Thoracic aorta (tissue), 2 donors: ENCODE data around the gene ZNF268. TPM values are rescaled to one million over a fixed set of nuclear protein-coding genes. Genes with fewer than 3 reads are reported as not detected.

Source experiments
- ATAC-seq: fragments of 150-250 bp; one replicate; pipeline ENCODE4 v1.8.0; 2017; ENCODE audit warnings: low read depth; ENCODE audit not compliant: insufficient number of reproducible peaks, low FRiP score
- DNase-seq: peaks from one replicate; pipeline ENCODE4 v3.0.0-alpha.2; 2020; ENCODE audit warnings: low spot score
- H3K27ac ChIP-seq, 2 donors: fragments of 200-600 bp; sonication (generic); 1 replicate in 1 of 2; 2 replicates in 1 of 2; pipeline ENCODE4 v1.5.1; 2016; ENCODE audit warnings: mild to moderate bottlenecking in 2 of 2, moderate library complexity in 2 of 2
- H3K27me3 ChIP-seq: fragments of 200-600 bp; sonication (generic); replicated peaks from 2 replicates; pipeline ENCODE4 v1.6.0; 2016; ENCODE audit warnings: mild to moderate bottlenecking; ENCODE audit not compliant: insufficient read depth
- H3K36me3 ChIP-seq: fragments of 200-600 bp; sonication (generic); one replicate; pipeline ENCODE4 v1.5.1; 2016
- H3K4me1 ChIP-seq, 2 donors: fragments of 200-600 bp; sonication (generic); 1 replicate in 1 of 2; 2 replicates in 1 of 2; pipeline versions ENCODE4 v1.5.1 to v1.6.0; 2016; ENCODE audit warnings: low read depth in 2 of 2, mild to moderate bottlenecking in 1 of 2; ENCODE audit not compliant: control insufficient read depth in 1 of 2
- H3K4me3 ChIP-seq: fragments of 200-600 bp; sonication (generic); 2 replicates; pipeline ENCODE4 v1.5.1; 2016; ENCODE audit warnings: mild to moderate bottlenecking
- H3K9me3 ChIP-seq: fragments of 200-600 bp; sonication (generic); 2 replicates; pipeline ENCODE4 v1.5.1; 2016
- CTCF ChIP-seq: fragments of 200-600 bp; sonication (generic); IDR thresholded peaks from one replicate; pipeline ENCODE4 v1.5.1; 2019; ENCODE audit warnings: antibody characterized with exemption
- total RNA-seq, 2 donors: library from RNA; depleted of rRNA; stranded (reverse); fragments of >200 nt; gene quantifications; one replicate each; pipeline versions ENCODE4 v1.1.0 to v1.2.3, GENCODE V29; 2016

Gene ZNF268
- total RNA-seq, result 10 to 100 TPM; 21.3 to 25.5 TPM

DNA sequence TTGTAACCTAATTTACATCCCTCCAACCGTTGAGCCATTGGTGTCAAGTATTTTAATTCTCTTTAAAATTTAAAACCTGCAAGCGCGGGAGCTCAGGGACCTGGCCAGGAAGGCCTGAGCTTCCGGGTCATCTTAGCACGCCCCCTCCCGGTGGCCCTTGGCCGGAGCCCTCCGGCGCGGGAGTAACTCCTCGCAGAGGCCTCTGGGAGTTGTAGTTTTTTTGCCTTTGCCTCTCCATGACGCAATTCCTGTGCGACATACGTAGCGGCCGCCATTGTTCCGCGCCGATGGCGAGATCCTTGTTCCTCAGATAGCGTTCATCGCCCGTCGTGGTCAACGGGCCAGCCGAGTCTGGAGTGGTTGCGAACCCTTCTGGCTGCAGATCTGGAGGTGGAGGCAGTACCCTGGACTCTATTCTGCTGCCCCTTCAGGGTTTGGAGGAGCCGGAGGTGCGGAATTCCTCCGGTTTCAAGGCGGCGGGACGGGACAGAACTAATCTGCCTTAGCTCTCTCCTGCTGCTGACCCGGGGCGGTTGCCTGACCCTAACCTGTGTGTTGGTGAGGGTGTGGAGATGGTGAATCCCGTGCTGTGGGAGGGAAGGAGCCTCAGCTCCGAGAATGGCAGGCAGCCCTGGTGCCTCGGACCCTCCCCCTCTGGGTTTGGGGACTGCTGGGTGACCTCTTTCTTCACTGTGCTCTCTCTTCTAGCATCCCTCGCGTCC lies at the start of gene ZNF268:
Gene ZNF268, plus strand, starts transcription at position 258 of the 722 bp plus-strand sequence. CDS start 503 bp downstream, outside the sequence.
- DNase-seq (peak; percentile 49), ATAC-seq (peak; percentile 91)
- peak within 1 kb of the TSS; percentile 47 to 58 for H3K27ac ChIP-seq
- no peaks in the 10 kb centered on the region for H3K27me3 ChIP-seq
- peaks cover 31% of the 10 kb centered on the region for H3K36me3 ChIP-seq
- TF ChIP-seq CTCF, result peak; percentile 57
- peaks cover 24% of the 10 kb centered on the region for H3K9me3 ChIP-seq
- peak within 1 kb of the TSS; percentile 89 for H3K4me3 ChIP-seq
- H3K4me1 ChIP-seq, result peaks cover 9% of the 10 kb centered on the region in 2 donors

- Histone ChIP-seq H3K4me3 (no peak overlapping the region), H3K9me3 (peaks cover 84% of the 10 kb centered on the region), H3K36me3 (peaks cover 52% of the 10 kb centered on the region), H3K27ac (no peak overlapping the region), H3K27me3 (no peaks in the 10 kb centered on the region), H3K4me1 (peaks cover 0 to 6% of the 10 kb centered on the region in 2 donors)
- TF ChIP-seq CTCF, result no peak
- DNase-seq (no peak), ATAC-seq (no peak)
These were observed 45.5 kb upstream of the ZNF268 start for GRCh38 chr12:133135747-133136146.

DNA sequence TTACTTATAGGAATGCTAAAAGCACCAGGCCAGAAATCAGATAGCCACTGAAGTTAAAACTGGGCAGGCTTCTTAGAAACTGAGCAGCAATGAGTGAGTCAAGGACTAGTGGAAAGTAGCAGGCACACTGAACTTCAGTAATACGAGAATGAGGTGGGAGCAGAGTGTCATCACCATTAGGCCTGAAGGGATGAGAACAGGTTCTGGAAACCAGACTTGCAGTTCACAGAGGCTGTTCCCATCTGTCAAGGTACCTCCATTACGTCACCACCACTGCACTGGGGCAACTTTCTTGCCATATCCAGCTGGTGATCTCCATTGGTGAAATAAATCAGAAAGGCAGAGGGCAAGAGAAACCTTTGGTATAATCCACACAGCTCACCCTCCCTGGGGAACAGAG lies 35.3 kb upstream of the ZNF268 start:
- ATAC-seq (no peak), DNase-seq (no peak)
- TF ChIP-seq CTCF, result no peak
- Histone ChIP-seq H3K27ac (no peak overlapping the region), H3K4me1 (no peaks in the 10 kb centered on the region), H3K36me3 (peaks cover 73% of the 10 kb centered on the region), H3K9me3 (peaks cover 90% of the 10 kb centered on the region), H3K4me3 (no peak overlapping the region), H3K27me3 (no peaks in the 10 kb centered on the region)

DNA sequence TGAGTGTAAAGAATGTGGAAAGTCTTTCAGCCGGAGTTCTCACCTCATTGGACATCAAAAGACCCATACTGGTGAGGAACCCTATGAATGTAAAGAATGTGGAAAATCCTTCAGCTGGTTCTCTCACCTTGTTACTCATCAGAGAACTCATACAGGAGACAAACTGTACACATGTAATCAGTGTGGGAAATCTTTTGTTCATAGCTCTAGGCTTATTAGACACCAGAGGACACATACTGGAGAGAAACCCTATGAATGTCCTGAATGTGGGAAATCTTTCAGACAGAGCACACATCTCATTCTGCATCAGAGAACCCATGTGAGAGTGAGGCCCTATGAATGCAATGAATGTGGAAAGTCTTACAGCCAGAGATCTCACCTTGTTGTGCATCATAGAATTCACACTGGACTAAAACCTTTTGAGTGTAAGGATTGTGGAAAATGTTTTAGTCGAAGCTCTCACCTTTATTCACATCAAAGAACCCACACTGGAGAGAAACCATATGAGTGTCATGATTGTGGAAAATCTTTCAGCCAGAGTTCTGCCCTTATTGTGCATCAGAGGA lies 25.1 kb upstream of the ZNF268 start:
- no peaks in the 10 kb centered on the region for H3K27me3 ChIP-seq
- DNase-seq, result no peak
- no peak for TF ChIP-seq CTCF
- H3K4me3 ChIP-seq, result peak overlapping the region; percentile 24
- ATAC-seq, result no peak
- no peaks in the 10 kb centered on the region for H3K4me1 ChIP-seq
- peaks cover 99% of the 10 kb centered on the region for H3K9me3 ChIP-seq
- no peak overlapping the region for H3K27ac ChIP-seq
- H3K36me3 ChIP-seq, result peaks cover 67% of the 10 kb centered on the region

DNA sequence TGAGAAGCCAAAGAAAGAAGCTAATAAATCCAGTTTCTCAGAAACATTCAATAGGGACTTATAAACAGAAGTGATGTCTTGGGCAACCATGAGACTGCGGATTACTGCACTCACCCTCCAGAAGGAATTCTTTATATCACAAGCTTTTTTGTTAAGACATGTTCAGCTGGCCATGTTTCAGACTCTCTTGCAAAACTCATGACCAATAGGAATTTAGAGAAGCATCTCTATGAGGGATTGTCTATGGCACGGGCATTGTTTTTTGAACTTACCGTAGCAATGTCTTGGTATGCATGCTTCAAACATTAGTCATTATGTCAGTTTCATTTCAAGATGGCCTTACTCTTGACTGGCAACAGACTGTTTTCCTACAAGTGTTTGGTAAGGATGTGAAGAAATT lies 15.5 kb upstream of the ZNF268 start:
- Histone ChIP-seq H3K4me3 (no peak overlapping the region), H3K4me1 (no peaks in the 10 kb centered on the region), H3K27ac (no peak overlapping the region), H3K9me3 (peaks cover 66% of the 10 kb centered on the region), H3K27me3 (no peaks in the 10 kb centered on the region), H3K36me3 (no peaks in the 10 kb centered on the region)
- DNase-seq, result no peak
- TF ChIP-seq CTCF, result no peak
- no peak for ATAC-seq
